CMK (cell line): ENCODE results near the gene ABCA7.

Experiments used
- DNase-seq: peaks from one replicate; pipeline ENCODE4 v3.0.0-alpha.2; 2010; ENCODE audit warnings: low read depth

Gene ABCA7, protein sequence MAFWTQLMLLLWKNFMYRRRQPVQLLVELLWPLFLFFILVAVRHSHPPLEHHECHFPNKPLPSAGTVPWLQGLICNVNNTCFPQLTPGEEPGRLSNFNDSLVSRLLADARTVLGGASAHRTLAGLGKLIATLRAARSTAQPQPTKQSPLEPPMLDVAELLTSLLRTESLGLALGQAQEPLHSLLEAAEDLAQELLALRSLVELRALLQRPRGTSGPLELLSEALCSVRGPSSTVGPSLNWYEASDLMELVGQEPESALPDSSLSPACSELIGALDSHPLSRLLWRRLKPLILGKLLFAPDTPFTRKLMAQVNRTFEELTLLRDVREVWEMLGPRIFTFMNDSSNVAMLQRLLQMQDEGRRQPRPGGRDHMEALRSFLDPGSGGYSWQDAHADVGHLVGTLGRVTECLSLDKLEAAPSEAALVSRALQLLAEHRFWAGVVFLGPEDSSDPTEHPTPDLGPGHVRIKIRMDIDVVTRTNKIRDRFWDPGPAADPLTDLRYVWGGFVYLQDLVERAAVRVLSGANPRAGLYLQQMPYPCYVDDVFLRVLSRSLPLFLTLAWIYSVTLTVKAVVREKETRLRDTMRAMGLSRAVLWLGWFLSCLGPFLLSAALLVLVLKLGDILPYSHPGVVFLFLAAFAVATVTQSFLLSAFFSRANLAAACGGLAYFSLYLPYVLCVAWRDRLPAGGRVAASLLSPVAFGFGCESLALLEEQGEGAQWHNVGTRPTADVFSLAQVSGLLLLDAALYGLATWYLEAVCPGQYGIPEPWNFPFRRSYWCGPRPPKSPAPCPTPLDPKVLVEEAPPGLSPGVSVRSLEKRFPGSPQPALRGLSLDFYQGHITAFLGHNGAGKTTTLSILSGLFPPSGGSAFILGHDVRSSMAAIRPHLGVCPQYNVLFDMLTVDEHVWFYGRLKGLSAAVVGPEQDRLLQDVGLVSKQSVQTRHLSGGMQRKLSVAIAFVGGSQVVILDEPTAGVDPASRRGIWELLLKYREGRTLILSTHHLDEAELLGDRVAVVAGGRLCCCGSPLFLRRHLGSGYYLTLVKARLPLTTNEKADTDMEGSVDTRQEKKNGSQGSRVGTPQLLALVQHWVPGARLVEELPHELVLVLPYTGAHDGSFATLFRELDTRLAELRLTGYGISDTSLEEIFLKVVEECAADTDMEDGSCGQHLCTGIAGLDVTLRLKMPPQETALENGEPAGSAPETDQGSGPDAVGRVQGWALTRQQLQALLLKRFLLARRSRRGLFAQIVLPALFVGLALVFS (N-terminal part only)

DNA sequence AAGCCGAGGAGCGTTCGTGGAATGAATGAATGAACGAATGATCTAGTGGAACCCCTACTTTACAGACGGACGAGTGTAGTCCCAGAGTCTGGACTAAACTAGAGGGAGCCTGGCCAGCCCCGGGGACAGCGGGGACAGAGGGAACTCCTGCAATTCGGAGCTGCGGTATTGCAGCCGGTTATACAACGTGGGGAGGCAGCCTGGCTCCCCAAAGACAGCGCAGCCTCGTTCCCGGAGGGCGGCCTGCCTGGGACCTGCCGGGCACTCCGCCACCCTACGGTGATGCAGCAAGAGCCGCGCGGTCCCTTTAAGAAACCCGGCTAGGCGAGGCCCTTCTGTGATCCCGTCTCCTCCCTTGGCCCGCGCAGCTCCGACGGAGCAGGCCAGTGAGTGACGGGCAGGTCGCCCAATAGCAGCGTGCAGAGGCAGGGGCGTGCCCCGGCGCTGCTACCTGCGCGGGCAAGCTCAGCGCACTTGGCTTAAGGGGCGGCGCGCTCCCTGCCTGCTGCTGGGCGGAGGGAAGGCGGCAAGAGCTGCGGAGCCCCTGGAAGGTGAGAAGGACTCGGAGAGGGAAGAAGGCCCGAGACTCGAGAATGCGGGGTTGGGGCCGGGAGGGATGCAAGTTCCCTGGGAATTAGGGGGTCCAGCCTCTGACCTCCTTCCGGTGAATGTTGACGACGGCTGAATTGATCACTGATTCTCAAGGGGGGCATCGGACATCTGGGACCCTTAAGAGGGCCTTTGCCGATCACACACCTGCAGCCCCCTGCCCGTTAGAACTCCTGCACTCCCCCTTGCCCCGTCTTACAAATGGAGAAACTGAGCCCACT, at the start of gene ABCA7:
Gene ABCA7, plus strand, starts transcription at position 462 of the 830 bp plus-strand sequence. CDS start 1,255 bp downstream, outside the sequence.
- DNase-seq = peak; percentile 98

DNA sequence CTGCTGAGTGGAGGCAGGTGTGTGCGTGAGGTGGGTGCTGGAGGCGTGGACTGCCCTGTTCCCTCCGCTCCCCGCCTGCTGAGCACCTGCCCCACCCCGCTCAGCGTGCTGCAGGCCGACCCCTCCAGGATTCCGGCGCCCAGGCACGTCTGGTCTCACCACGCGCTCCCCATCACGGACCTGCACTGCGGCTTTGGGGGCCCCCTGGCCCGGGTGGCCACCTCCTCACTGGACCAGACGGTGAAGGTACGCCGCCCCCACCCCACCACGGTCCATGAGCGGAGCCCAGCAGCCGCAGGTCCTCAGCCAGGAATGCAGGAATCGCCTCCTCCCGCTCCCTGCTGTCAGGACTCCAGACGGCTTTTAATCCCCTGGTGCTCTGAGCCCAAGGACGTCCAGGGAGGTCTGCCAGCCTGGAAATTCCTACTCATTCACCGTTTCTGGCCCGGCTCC, 49.8 kb upstream of the ABCA7 start:
- DNase-seq = no peak

DNA sequence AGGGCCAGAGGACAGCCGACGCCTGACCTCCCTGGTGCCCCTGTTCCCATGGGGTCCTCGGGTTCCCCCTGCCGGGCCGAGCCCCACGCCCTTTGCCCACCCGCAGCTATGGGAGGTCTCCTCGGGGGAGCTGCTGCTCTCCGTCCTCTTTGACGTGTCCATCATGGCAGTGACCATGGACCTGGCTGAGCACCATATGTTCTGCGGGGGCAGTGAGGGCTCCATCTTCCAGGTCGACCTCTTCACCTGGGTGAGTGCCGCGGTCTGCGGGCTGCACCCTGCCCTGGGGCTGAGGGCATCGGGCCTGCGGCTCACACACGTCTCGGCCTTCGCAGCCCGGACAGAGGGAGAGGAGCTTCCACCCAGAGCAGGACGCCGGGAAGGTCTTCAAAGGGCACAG, 49.2 kb upstream of the ABCA7 start:
- DNase-seq = no peak

DNA sequence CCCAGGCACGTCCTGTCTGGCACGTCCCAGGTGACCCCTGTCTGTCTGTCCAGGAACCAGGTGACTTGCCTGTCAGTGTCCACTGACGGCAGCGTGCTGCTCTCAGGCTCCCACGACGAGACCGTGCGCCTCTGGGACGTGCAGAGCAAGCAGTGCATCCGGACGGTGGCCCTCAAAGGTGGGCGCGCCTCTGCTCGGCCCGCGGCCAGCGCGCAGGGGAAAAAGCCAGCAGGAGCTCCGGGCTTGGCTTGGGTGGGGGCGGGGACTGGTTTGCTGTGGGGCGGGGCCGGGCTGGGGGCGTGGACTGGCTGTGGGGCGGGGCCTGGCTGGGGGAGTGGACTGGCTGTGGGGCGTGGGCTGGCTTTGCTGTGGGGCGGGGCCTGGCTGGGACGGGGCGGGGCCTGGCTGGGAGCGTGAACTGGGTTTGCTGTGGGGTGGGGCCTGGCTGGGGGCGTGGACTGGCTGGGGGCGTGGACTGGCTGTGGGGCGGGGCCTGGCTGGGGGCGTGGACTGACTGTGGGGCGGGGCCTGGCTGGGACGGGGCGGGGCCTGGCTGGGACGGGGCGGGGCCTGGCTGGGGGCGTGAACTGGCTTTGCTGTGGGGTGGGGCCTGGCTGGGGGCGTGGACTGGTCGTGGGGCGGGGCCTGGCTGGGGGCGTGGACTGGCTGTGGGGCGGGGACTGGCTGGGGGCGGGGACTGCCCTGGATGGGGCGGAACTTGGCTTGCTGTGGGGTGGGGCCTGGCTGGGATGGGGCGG, 48.6 kb upstream of the ABCA7 start:
- DNase-seq = peak; percentile 39

DNA sequence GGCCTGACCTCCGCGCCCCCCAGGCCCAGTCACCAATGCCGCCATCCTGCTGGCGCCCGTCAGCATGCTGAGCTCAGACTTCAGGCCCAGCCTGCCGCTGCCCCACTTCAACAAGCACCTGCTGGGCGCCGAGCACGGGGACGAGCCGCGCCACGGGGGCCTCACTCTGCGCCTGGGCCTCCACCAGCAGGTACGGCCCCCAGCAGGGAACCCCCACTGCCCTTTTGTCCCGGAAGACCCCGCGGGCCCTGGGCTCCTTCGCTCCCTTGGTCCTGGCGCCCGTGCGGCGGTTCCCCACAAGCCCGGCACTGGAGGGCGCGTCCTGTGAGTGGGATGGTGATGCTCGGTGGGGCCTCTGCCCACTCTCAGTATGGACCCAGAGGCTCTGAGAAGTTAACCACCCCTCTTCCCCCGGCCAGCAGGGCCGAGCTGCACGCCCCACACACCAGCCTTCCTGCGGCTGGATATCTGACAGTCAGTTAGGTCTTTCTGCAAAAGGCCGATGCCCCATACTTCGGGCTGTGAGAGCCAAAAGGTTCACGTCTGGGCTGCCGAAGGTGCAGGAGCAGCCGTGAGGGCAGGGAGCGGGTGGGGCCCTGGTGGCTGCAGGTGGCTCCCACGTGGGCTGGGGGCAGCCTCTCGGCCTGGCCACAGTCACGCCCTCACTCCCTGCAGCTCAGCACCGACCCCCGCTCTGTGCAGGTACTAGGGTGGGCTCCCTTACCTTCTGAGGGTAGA, 47.8 kb upstream of the ABCA7 start:
- no peak for DNase-seq

DNA sequence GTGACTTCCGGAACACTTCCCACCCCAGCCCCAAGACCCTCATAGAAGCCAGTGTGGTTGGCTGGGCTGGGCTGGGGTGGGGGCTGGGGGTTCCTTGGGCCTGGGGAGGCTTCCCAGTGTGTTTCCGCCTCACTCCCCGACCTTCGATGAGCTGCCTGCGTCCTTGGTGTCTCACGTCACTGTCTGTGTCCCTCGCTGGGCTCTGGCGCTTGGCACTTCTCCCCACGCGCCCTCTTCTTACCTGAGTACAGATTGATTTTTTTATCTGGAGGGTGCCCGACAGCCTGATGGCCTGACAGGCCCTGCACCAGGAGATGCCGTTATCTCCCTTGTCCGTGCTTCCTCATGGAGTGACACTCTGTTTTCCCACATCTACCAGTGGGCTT, 47.2 kb upstream of the ABCA7 start:
- no peak for DNase-seq

DNA sequence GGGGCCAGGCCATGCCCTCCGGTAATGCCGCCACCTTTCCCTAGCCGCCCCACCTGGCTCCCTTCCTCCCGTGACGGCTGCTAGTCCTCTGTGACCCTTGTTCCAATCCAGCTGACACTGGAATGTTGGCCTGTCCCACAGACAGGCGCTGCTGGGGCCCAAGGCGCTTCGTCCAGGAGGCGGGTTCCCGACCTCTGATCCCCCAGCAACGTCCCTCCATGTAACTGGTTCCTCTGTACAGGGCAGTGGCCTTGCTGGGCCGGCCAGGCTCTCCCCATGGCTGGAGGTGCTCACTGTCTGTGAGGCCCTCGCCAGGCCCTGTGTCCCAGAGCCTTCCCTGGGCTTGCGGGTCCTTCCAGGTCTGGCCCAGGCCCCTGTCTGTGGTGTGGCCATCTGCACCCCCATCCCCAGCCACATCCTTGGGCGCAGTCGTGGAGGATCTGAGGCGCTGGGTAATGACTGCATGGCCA, 46.5 kb upstream of the ABCA7 start:
- no peak for DNase-seq

DNA sequence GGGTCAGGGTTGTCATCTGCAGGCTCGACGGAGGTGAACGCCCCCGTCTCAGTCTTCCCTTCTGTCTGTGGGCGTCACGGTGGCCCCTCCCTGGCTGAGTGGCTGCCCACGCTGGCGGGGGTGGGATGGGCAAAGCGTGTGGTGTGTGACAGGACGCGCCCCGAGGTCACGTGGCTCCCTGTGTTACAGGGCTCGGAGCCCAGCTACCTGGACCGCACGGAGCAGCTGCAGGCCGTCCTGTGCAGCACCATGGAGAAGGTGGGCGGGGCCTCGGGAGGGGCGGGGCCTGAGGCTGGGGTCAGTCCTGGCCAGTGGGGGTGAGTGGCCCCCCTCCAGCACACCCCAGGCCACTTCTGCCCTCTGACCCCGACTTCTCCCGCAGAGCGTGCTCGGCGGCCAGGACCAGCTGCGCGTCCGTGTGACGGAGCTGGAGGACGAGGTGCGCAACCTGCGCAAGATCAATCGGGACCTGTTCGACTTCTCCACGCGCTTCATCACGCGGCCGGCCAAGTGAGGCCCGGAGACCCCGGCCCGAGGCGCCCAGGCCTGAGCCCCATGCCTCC, 46.0 kb upstream of the ABCA7 start:
- no peak for DNase-seq

DNA sequence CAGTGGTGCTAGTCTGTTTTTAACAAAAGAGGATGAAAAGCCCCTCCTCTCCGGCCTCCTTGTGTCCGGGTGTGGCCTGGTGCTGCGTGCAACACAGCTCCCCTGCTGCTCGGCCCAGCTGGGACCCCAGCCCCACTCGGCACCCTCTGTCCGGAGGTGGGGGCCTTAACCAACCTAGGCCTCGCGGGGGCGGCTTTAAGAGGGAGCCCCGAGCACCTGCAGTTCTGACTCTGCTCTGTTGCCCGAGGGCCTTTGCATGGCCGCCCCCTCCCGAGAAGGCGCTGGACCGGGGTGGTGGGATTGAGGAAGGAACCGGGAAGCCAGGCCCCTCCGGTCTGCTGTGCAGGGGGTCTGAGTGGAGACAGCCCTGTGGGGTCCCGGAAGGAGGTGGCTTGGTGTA, 45.4 kb upstream of the ABCA7 start:
- no peak for DNase-seq

DNA sequence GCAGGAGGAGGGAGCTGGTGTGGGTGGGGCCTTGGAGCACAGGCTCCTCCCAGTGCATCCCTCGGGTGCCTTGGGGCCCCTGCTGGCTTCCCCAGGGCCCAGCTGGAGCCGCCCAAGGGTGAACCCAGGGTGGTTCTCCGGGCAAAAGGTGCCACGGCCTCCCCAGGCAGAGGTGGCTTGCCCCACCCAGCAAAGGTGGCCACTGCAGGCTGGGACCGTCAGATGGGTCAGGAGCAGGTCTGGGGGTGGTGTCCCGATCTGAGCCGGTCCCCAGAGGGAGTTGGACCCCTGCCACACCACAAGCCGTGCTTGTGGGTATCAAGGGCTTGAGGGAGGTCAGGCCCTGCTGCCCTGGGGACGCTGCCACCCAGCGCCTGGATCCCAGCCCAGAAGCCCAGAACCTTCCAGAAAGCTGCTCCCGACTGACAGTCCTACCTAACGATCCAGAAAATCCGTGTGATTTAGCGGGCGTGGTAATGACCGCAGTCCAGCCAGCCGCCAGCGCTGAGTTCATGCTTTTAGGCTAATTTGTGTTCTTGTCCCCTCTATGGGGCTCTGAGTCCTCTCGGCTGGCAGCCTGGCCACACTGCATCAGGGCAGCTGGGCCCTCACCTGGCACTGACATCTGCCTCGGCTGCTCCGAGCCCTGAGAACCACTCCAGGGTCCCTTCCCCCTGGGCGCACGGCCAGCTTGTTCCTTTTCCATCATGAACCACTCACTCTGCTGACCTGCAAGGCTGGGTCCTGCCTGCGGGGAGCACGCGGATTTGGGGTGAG, 44.7 kb upstream of the ABCA7 start:
- DNase-seq = no peak

DNA sequence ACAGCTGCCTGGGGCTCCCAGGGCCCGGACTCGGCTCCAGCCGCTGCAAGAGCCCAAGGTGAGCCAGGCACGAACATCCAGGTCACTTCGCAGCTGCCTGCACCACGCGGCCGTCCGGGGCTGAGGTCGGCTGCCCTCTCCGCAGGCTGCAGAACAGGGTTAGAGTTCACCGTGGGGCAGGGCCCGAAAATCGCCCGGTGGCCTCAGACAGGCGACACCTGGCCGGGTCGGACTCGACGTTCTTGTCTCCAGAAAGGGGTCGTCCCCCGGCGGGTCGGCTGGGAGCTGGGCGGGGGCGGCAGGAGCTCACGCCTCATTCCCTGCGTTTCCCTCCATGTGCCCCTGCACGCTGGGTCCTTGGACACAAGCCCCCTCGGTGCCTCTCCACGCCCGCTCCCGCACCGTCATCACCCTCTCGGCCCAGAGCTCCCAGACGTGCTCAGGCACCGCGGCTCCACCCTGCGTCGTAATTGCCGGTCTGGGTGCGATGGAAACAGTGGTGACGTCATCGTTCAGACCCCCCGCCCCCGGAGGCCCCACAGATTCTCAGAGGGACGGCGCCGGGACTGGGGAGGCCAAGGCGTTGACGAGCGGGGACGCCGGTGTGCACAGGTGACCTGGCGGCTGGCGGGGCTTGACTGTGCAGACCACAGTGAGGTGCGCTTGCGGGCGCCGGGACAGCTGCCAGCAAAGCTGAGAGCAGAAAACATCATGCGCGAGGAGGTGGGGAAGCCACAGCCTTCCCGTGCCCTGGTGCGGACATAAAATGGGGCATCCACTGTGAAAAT, 43.7 kb upstream of the ABCA7 start:
- no peak for DNase-seq

DNA sequence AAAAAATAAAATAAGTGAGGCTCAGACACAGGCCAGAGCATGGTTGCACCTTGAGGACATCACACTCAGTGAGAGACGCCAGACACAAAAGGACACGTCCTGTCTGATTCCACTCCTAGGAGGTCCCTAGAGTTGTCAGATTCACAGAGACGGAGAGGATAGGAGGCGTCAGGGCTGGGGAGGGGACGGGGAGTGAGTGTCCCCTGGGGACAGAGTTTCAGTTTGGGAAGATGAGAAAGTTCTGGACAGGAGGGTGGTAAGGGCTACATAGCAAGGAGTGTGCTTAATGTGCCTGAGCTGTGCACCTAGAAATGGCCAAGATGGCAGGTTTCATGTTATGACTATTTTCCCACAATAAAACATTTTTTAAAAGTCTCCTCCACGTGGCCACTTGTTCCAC, 41.8 kb upstream of the ABCA7 start:
- DNase-seq = no peak

DNA sequence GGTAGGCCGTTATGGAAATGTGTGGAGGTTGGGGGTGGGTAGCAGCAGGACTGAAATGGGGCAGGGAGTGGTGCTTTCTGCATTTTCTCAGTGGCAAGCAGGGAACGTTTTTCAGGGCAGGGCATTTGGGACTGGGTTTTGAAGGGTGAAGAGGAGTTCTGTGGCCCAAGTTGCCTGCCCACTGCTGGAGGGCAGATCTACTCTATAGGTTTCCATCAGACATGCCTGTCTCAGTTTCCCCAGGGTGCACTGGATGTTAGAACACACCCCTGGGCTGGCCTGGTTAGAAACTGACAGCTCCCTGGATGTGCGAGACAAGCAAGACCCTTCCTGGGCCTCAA, 40.6 kb upstream of the ABCA7 start:
- no peak for DNase-seq

DNA sequence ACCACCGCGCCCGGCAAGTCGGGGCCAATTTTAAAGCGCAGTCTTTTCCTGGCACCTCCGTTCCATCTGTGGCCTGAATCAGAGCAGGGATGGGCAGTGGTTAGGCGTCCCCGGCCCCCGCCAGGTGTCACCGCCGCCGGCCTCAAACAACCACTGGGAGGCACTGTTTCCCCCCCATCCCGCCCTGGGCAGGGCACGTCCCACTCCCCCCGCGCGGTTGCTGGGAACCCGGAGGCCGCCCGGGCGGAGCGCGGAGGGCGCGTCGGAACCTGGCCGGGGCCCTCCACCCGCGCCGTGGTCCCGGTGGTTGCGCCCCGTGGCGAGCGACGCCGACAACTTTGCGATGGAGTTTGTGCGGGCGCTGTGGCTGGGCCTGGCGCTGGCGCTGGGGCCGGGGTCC, 39.8 kb upstream of the ABCA7 start, which contains the start of gene GRIN3B:
Gene GRIN3B, plus strand, starts transcription at position 325 of the 400 bp plus-strand sequence. Its CDS starts 19 bp downstream, at position 344.
- no peak for DNase-seq

DNA sequence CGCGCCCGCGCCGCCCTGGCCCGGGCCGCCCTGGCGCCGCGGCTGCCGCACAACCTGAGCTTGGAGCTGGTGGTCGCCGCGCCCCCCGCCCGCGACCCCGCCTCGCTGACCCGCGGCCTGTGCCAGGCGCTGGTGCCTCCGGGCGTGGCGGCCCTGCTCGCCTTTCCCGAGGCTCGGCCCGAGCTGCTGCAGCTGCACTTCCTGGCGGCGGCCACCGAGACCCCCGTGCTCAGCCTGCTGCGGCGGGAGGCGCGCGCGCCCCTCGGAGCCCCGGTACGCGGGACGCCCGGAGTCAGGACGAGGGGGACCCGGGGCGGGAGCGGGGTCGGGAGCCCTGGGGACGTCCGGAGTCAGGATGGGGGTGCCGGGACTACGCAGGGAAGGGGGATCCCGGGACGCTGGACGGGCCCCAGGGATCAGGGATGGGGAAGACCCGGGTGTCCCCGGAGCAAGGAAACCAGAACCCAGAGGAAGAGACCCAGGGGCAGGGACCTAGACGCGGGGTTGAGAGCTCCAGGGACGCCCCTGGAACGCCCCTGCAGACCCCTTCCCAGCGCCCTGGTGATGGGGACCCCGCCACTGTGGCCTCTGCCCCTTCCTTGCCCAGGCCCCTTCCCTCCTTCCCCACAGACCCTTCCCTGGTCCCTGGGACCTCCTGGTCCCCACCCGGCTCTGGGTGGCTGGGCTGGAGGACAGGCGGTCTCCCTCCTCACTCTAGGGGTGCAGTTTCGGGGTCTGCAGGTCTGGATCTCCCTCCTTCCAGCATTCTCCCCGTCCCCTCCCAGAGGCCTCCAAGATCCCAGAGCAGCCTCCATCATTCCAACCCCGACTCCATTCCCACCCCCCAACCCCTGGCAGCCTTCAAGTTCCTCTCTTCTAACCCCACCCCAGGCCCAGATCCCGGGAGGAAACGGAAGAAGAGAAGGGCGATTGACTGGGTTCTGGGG, 39.0 kb upstream of the ABCA7 start:
- DNase-seq = no peak

DNA sequence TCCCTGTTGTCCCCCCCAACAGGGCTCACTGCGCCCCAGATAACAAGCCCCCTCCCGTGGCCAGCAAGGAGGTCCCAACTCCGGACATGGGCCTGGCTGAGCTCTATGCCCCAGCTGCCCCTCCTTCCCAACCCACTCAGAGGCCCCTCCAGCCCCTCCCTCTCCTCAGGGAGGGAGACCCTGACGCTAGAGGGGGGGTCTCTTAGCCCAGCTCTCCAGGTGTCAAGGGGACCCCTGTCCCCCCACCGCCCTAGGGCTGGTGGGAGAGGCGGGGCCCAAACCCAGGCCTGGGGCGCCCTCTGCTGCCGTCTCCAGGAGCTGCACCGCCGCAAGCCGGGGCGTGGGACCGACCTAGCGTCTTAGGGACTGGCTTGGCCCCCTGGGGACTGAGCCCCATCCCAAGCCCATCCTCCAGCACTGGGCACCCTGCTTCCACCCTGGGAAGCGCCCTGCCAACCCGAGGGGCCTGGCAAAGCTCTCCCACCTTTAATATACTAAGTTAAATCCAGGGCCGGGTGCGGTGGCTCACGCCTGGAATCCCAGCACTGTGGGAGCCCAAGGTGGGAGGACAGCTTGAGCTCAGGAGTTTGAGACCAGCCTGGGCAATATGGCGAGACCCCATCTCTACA, 38.3 kb upstream of the ABCA7 start:
- no peak for DNase-seq
